Activated CD4-positive, alpha-beta T cell treated with anti-CD3 and anti-CD28 coated beads, Interleukin-10, Interleukin-2, amounts not matched to agents 100 ng/mL and 50 ng/mL, durations not matched to agents 16 hours and 8 hours (primary cell): Measurements from ENCODE around the gene GALNT14.

Experiments used
- DNase-seq: peaks from one replicate; pipeline ENCODE4 v3.0.0-alpha.2; 2020

The GALNT14 gene

DNA sequence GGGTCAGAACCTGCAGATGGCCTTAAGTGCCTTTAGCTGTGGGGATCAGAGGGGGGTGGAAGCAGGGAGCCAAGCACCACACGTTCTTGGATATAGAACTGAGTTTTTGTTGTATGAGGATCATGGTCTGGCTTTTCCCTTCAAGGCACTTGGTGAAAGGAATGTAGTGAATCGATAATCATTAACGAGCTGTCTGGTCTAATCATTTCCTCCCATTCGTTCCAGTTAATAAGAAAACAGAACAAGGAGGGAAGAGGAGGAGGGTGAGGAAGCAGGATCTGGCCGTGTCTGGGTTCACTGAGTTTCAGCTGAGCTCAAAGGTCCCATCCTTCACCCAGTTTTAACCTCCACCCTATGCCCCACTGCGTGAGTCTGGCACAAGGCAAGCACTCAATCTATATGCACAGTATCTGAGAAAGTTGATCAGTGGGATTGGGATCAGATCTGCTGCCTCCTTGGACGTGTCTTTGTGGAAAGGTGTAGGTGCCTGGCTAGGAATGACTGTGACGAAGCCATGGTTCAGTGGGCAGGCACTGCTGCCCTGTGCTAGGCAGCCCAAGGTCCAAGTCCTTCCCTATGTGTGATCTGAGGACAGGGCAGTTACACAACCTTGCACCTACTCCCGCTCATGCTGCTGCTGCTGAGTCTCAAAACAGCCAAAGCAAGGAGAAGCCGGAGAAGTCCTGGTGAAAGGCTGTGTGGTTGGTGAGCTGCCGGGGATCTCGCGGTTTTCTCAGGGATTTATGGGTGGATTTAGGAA is 54.8 kb downstream of the GALNT14 start:
- DNase-seq: no peak

DNA sequence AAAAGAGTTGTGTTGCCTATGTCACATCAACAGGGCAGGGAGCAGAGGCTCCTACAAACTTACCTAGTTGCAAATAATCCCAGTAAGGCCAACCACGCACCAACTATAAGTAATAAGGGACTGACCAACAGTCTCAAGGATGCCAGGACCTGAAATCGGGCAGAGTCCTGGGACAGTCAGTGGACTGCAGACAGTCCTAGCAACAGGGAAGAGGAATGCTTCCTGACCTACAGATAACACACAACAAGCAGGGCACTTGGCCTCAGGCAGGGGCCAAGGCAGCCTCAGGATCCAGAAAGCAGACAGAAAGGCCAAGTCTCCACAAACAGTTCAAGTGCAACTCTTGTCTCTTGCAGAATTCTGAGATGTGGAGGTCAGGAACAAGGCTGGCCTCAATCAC is 56.2 kb downstream of the GALNT14 start:
- DNase-seq: no peak

DNA sequence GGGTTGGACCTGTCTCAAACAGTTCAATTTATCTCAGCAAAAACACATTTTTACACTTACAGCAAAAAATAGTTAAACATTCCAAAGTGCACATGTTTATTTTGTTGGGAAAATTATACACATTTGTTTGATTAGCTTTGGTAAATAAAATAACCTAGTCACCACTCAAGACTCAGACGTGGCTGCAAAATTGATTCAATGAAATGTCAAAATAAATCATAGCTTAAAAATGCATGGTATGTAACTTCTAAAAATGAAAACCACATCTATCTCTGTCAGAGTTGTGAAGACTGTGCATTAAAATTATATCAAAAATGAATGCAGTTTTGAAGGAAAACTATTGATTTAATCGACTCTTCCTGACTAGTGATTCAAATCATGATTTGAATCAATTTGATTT is 56.7 kb downstream of the GALNT14 start:
- no peak for DNase-seq

DNA sequence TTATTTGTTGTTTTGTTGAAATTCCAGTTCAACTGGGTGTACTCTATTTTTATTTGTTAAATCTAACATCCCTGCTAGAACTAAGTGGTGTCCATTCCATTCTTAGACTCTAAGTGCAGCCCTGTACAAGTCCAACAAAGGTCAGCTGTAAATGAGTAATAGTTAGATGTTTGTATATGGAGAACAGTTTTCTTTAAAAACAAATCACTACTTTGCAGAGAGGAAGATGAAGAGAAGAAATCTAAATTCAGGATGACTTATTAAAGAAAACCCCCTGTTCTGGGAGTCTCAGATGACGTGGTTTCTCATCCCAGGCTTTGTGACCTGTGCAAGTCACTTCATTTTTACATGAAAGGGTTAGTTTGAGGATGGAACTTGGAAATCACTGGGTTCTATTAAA is 57.9 kb downstream of the GALNT14 start:
- no peak for DNase-seq

DNA sequence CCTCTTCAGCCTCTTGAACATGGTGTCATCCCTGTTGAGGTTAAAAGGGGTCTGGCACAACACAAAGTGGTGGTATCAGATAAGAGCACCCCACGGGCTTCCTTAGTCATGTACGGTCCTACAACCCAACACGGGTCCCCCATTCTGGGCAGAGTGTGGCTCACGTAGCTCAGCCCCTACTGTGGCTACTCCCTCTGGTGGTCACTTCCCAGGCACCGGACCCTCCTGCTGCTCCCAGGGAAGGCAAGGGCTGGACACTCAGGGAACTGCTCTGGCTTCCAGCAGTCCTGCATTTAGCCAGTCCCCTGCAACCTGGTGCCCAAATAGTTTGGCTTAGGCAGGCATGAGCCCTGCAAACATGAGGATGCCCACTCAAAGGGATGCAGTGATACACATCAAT is 58.6 kb downstream of the GALNT14 start:
- DNase-seq: no peak

DNA sequence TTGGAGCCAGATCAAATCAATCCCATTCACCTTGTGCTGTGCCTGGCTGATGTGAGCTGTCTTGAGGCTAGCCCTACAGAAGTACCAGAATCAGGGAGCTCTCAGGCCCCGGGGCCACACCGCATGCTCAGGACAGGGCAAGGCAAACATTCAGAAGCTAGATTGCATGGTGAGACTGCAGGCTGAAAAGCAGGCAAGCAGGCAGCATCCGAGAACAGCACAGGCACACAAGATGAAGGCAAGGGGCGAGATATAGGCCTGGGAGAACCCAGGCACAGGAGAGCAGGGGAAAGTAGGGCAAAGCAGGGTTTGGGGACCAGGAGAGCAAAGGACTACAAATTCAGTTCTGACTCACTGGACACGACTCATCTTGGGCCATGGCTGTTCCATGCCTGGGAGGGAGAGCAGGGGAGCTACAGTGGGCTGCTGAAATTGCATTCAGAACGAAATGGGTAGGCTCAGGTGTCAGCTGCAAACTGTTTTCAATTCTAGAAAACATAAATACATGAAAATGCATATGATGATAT is 59.6 kb downstream of the GALNT14 start:
- no peak for DNase-seq

DNA sequence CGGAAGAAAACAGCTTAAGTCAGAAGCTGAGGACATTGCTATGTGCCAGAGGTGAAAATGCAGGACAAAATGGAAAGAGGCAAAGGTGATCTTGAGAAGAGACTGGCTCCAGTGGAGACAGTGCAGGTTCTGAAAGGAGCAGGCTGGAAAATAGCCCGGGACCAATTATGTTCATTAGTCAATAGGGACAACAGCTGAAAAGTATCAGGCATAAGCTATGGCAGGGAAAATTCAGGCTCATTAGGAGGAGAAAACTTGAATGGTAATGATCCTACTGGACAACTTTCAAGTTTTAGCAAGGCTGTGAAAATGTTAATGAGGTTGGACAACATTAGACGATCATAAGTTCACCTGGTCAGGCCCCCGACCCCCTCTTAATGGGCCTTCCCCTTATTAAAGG is 60.2 kb downstream of the GALNT14 start:
- no peak for DNase-seq

DNA sequence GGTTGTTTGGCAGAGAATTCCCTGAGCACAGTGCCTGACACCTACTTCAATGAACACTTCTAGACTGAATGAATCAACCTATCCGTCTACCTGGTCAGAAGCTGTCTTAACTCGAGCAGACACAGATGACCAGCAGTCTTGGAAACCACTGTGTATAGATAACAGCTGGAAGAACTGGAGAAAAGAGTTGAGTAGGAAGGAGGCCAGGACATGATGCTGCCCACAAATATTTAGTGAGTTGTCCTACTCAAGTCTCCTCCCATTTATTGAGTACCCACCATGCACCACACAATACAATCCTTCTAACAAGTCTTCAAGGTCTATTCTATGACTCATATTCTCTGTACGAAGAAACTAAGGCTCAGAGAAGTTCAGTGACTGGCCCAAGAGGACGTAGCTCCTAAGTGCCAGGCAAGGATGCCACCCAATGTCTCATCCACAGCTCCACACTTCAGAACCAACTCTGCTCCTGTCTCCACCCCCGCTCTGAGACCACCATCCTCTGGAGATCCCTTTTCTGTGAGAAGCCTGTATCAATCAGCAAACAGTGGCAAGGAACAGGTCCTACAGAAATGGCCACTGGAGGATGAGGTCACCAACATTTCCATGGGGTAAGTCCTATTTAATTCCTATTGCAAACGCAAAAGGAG is 62.2 kb downstream of the GALNT14 start:
- no peak for DNase-seq

DNA sequence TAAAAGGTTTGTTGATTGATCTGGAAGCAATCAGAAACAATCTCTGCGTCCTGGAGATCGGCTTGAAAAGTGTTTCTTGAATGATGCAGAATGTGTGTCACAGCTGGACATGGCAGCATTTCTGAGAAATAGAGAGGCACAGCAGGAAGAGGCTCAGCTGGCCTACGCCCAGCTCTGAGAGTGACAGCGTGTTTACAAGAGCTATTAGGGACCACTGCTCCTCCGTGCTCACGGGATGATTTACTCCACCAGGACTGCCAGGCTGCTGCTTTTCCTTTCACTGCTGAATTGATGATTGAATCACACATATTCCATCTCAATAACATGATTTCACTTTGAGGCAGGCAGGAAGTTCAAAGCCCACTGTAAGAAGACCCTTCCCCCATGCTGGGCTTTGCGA is 62.8 kb downstream of the GALNT14 start:
- no peak for DNase-seq

DNA sequence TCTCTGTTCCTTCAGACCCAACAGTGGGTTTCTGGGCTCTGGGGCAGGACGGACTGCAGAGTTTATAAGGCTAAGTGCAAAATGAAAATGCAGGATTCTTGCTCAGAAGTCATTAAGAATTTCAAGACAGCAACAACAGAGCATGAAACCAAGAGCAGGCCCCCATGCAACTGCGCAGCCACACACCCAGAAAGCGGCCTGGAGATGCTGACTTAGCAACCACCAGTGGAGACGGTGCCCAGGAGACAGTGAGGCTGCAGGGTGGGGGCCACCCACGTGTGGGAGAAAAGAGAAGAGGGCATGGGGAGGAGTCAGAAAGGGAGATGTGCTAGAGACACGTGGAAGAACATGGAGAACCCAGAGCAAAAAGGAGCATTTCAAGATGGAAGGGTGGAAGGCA is 66.5 kb downstream of the GALNT14 start:
- DNase-seq: no peak

DNA sequence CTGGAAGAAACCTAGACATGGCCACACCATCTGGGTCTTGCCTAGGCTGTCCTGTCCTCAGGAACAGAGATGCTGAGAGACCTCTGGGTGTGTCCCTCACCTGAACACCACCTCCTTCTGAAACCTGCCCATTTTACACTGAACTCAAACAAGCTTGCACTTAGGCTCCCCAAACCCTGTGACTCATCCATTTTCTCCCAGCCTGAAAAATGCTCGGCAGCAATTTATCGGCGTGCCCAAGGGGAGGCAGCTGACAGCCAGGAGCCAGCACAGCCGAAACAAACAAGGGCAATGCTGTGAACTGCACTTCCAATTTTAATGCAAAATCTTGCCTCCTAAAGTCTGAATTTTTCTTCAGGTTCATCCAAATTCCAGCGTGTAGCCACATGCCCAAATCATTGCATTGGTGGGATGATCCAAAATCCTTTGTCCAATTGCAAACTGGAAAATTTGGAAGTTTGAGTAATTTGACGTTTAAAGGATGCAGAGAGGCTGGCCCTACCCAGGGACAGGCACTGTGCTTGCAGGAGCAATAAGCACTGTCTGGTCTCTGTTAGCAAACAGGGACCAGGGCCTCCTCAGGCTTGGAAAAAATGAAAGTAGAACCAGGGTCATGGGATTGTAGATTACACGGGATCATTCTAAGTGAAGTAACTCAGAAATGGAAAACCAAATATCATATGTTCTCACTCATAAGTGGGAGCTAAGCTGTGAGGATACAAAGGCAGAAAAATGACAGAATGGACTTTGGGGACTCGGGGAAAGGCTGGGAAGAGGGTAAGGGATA is 67.7 kb downstream of the GALNT14 start:
- DNase-seq: no peak

DNA sequence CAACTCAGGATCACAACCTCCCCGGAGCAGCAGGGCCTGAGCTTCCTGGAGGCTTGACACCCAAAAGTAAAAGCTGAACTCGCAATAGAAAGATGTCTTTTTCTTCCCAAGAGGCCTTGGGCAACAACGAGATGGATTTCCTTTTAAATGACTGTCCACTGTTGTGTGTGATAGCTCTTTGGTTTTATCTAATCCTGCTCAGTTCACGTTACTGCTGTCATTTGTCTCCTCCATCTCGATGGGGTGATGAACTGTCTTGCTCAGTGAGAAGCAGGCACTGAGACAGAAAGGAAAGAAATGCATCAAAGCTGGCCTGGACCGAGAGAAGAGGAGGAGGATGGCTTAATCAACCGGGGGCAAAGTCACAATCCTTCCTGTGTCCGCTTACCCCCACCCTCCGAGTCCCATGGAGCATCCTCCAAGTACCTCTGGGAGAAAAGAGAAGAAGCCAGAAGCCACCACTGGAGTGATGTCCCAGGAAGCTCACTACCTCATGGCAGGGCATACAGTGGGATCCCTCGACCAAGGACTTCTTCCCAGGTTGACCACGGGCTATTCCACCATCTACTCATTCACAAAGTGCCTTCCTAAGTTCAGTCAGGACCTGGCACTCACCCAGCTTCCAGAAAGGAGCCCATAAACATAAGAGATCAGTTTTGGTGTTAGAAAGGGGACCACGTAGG is 68.5 kb downstream of the GALNT14 start:
- DNase-seq: no peak

DNA sequence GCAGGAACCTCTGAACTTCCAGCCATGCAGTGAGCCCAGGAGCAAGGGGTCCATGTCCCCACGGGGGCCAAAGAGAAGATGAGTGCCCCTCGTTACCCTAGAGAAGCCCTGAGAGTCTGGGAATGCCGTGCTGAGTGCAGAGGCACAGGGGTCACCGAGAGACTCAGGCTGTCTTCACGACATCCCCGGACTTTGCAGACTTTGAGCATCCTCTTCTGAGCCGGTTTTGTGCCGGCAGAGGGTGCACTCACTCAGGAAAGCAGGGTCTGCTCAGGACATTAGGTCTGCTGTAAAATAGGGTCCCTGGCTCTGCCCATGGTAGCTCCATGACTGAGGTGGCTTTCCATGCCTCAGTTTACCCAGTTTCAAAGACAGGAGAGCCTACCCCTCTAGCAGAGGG is 71.0 kb downstream of the GALNT14 start:
- DNase-seq: no peak

DNA sequence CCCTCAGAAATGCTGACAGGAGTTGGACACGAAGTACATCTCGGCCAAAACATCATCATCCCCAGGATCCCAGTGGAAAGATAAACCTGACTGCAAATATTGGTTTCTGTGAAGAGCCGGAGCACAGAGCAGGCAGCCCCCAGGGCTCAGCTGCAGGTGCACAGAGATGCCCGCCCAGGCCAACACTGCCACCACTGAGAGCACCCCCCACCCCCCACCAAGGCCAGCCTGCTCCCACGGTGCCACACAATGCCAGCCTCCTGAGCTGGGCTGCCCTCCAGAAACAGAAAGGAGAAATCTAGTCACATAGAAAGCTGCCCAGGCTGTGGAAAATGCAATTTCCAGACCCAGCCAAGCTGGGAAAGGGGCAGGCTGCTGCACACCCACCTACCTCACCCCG is 71.7 kb downstream of the GALNT14 start:
- no peak for DNase-seq

DNA sequence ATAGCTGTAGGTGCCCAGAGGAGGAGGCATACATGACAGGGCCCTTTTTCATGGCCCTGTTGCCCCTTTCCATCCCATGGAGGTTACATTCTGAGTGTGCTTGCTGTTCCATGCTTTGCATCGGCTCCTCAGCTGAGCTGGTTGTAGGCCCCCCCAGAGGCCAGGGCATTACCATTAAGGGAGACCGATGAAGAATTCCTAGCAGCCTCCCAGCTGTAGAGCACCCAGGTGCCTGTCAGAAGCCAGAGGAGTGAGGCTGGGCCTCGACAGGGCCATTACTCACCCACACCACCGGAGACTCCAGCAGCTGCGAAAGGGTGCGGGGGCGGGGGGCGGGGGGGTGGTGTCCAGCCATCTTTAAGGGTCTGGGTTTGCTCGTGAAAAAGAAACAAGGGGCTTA is 72.2 kb downstream of the GALNT14 start:
- DNase-seq: no peak

DNA sequence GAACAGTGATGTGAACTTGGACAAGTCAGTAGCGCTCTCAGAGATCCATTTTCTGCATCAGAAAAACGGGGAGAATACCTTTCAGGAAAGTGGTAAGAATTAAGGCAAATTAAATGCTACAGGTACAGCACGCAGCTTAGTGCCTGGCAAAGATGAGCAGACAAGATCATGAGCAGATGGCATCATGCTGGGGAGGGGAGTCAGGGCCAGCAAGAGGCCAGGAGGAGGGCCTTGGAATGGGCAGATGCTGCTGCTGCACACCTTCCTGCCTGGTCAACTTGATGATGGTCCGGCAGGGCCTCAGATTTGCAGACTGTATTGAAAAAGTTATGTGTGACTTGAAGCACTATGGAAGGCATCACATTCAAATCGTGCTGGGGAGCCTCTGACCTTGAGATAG is 72.9 kb downstream of the GALNT14 start:
- no peak for DNase-seq

DNA sequence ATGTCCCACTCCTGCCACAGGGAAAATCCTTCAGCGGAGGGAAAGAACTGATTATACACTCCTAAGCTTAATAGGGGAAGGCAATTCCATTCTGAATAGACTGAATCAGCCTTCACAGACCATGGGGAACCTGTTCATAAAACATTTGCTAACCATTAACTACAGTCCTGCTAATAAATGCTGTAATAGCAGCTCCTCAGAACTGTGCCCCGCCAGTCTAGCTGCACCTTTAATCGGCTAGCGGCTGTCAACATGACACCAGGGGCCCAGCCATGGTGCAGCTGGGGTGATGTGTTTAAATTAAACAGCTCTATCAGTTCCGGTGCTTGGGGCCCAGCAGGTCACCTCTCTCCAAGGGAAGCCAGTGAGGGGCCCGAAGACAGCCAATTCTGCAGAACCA is 77.8 kb downstream of the GALNT14 start:
- DNase-seq: no peak

DNA sequence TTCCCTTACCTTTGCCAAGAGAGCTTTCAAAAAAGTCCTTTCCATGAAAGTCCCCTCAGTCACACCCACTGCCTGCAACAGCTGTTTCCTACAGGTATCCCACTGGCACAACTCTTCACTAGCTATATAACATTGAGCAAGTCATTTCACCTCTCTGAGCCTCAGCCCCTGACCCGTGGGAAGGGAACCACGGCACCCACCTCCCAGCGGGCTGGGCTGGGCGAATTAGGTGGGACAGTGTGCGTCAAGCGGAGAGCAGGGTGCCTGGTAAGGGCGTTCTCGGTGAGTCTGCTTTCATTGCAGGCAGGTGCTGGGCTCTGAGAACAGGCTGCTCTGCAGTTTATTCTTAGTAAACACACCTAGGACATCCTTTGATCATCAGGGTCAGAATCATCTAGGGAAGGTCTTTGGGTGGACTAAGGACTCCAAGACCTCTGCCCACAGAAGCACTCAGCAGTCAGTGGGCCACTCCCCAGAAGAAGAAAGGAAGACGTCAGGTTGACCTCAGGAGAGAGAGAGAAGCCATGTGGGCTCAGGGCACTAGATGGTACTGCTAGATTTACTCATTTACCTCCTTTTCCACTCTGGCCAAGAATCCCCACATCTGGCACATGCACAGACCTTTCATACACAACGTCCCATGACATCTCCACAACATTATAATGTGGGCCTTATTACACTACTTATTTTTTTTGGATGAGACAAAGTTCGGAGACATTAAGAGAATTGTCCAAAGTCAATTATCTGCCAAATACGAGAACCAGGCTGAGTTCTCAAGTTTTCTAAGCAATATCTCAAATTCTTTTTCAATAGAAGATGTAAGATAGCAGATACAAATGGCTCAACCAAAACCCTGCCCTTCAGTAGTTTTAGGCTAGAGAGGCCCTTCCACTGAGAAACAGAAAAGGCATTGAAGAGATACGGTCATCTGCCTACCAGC is 79.9 kb downstream of the GALNT14 start:
- DNase-seq: no peak

DNA sequence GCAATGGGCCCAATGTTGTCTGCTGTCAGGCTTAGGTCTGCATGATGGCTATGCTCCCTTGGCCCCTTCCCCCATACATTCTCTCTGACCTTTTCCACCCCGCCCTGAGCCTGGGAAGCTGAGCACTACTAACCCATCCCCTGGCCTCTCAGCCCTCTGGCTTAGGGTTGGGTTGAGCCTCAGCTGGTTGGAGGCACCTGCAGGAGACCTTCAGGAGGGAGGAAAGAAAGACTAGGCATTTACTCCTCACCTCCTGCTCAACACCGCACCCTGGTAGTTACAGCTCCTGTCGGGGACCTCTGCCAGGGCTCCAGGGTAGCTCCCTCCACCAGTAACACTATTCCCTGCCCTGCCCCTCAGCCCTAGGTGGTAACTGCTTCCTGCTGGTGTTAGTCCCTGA is 80.5 kb downstream of the GALNT14 start:
- DNase-seq: no peak

DNA sequence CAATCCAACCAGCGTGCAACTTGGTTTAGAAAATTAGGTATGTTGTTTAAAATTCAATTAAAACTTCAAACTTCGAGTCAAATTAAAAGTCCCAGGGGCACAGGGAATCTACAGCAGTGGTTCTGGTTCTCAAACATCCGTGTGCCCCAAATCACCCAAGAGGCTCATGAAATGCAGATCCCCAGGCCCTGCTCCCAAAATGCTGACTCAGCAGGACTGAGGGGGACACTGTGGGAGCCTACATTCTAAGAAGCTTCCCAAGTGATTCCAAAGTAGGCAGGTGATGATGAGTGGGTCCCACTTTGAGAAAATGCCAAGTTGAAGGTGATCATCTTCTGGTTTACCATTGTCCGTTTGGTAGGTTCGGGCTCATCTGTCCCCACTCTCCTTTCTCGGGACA is 82.3 kb downstream of the GALNT14 start:
- no peak for DNase-seq

DNA sequence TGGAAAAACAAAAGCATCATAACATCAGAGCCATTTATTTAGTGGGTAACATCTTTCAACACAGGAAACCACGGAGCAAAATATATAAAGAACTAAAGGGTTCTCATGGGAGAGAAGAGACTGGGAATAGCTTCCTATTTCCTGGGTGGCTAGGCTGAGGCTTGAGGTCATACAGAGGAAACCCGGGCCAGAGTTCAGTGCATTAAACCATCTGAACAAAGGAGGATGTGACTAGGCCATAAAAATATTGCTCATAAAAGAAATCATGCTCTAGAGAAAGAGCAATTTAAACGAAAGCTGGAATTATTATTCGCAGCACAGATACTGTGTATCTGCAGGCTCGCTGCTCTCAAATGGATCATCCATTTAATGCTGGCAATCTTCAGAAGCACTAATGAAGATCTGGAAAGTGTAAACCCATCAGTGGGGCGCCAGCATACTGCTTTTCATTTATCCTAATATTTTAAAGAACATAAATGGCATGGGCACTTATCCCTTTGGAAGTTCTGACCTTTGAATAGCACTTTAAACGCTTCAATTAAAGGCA is 83.3 kb downstream of the GALNT14 start:
- DNase-seq: no peak
